Activated T-helper 17 cell treated with anti-CD3 and anti-CD28 coated beads, Interleukin-2, amount 50 U/mL, for 72 hours (primary cell): Measurements from ENCODE around the gene VTN. TPM values are rescaled to one million over a fixed set of nuclear protein-coding genes. Genes with fewer than 3 reads are reported as not detected.

Experiments
- ATAC-seq: fragments of 150-1000 bp; cut with Tn5 transposase; replicated peaks from 2 replicates; pipeline ENCODE4 v1.10.0; 2021; ENCODE audit warnings: mild to moderate bottlenecking, moderate library complexity
- H3K27ac Mint-ChIP-seq: one replicate; pipeline ENCODE4 v1.8.0; 2022; ENCODE audit warnings: mixed read lengths
- H3K27me3 Mint-ChIP-seq: one replicate; pipeline ENCODE4 v1.8.0; 2022; ENCODE audit warnings: mixed read lengths
- H3K36me3 Mint-ChIP-seq: one replicate; pipeline ENCODE4 v1.8.0; 2022; ENCODE audit warnings: low read depth, mild to moderate bottlenecking, mixed read lengths
- H3K4me1 Mint-ChIP-seq: one replicate; pipeline ENCODE4 v1.8.0; 2022; ENCODE audit warnings: mixed read lengths
- H3K4me3 Mint-ChIP-seq: one replicate; pipeline ENCODE4 v1.8.0; 2022; ENCODE audit warnings: mild to moderate bottlenecking, mixed read lengths
- H3K9me3 Mint-ChIP-seq: one replicate; pipeline ENCODE4 v1.8.0; 2022; ENCODE audit warnings: mixed read lengths
- total RNA-seq, 2 donors: library from RNA; stranded (reverse); gene quantifications; one replicate each; pipeline ENCODE4 v1.2.3, GENCODE V29; 2022

Gene VTN
- total RNA-seq, 2 donors from 2014 or later = 0.16 to 0.43 TPM

DNA sequence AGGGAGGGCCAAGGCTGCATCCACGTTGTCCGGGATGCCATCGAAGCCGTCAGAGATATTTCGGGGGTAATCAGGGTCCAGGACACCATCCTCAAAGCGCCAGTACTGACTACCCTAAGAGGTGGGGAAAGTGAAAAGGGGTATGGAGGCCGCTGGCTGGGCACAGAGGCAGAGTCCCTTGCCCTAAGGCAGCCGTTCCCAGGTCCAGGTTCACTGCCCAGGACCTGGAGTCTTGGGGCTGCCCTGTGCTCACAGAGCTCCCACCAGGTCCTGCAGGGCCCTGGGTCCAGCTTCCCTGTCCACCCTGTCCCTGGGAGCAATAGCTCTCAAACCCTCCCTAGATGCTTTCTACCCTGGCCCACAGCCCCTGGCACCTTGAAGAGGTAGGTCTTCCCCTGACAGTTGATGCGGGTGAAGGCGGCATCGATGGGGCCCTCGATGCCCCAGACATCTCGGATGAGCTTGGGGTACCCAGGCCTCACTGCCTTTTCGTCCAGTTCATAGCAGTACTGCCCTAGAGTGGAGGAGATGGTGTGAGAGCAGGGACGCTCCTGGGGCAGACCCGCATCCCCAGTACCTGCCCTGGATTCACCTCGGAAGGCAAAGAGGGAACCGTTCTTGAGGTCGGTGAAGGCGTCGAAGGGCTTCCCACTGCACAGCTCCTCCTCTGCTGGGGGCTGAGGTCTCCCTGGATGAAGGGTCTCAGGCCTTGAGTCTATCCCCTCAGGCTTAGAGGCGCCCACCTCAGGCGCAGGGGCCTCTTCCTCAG is 1.0 kb downstream of the VTN start:
- no peak overlapping the region for H3K4me3 Mint-ChIP-seq
- no peak overlapping the region for H3K27ac Mint-ChIP-seq
- ATAC-seq = no peak
- H3K36me3 Mint-ChIP-seq = peaks cover 16% of the 10 kb centered on the region
- no peaks in the 10 kb centered on the region for H3K27me3 Mint-ChIP-seq
- no peaks in the 10 kb centered on the region for H3K9me3 Mint-ChIP-seq
- H3K4me1 Mint-ChIP-seq = peaks cover 7% of the 10 kb centered on the region

DNA sequence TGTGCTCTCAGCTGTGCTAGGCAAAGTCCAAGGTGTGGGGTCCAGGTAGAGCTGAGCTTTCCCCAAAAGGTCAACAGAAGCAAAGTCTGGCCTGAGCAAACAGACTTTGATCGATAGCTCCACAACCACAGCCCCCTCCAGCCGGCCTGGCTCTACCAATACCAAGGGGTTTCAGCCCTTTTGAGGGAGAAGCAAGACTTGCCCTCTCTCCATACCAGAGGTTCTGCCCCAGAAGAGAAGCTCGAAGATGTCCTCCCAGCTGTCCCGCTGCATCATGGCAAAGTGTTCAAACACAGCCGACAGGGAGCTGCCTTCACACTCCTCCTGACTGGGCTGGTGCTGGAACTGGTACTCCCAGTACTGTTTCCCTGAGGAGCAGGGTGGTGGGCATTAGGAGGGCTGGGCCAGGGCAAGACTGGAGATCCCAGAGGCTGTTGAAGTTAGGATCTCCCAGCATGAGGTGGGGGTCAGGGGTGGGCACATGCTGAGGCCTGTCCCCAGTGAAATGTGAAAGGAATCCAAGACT is 1.7 kb downstream of the VTN start:
- H3K4me3 Mint-ChIP-seq = no peak overlapping the region
- peaks cover 14% of the 10 kb centered on the region for H3K36me3 Mint-ChIP-seq
- peaks cover 3% of the 10 kb centered on the region for H3K4me1 Mint-ChIP-seq
- no peaks in the 10 kb centered on the region for H3K9me3 Mint-ChIP-seq
- no peak overlapping the region for H3K27ac Mint-ChIP-seq
- no peak for ATAC-seq
- no peaks in the 10 kb centered on the region for H3K27me3 Mint-ChIP-seq

DNA sequence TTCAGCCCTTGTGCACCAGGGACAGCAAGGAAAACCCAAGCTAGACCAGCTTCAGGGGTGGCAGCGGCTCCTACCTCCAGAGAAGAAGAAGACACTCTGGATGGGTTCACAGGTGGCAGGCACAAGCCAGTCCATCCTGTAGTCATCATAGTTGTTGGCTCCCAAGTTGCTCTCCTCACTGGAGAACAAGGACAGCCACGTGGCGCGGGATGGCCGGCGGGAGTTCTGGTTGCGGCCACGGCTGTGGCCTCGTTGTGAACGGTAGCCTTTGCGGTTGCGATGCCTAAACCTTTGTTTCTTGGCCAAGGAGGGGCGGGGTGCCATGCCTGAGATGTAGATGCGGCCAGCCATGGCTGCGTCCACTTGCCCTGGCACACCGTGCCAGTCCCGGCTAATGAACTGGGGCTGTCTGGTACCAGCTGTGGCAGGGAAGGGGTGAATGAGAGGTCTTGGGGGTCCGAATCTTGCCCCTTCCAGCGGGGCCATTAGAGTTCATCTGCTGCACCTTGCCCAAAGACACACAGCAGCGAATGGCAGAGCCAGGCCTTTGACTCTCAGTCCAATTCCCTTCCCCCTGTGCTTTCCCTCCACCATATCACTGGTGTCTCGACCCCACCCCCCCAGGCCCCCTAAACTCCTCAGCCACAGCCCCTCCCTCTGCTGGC is 2.3 kb downstream of the VTN start:
- ATAC-seq = no peak
- Mint-ChIP-seq H3K36me3 (peaks cover 17% of the 10 kb centered on the region), H3K4me3 (no peak overlapping the region), H3K4me1 (no peaks in the 10 kb centered on the region), H3K9me3 (no peaks in the 10 kb centered on the region), H3K27me3 (no peaks in the 10 kb centered on the region), H3K27ac (no peak overlapping the region)

GRCh38 chr17:28366605-28367004 is 3.5 kb downstream of the VTN start:
- Mint-ChIP-seq H3K9me3 (no peaks in the 10 kb centered on the region), H3K27ac (peak overlapping the region; percentile 65)

GRCh38 chr17:28365487-28365886 is 4.6 kb downstream of the VTN start:
- no peak overlapping the region for H3K27ac Mint-ChIP-seq
- no peak for ATAC-seq
- H3K36me3 Mint-ChIP-seq = peaks cover 33% of the 10 kb centered on the region
- H3K4me3 Mint-ChIP-seq = no peak overlapping the region
- no peaks in the 10 kb centered on the region for H3K4me1 Mint-ChIP-seq
- H3K9me3 Mint-ChIP-seq = no peaks in the 10 kb centered on the region
- H3K27me3 Mint-ChIP-seq = no peaks in the 10 kb centered on the region

More at GRCh38 chr17:28366605-28367004, 3.5 kb downstream of the VTN start:
- H3K36me3 Mint-ChIP-seq = peaks cover 27% of the 10 kb centered on the region
- ATAC-seq = no peak
- H3K27me3 Mint-ChIP-seq = no peaks in the 10 kb centered on the region
- no peak overlapping the region for H3K4me3 Mint-ChIP-seq
- H3K4me1 Mint-ChIP-seq = no peaks in the 10 kb centered on the region

- no peak within 1 kb of the TSS for H3K4me3 Mint-ChIP-seq
- ATAC-seq = no peak
Measured at GRCh38 chr17:28364665-28365363, 5.3 kb downstream of the VTN start, which contains the start of gene SEBOX. Gene SEBOX (minus strand): TSS chr17:28365199. CDS start chr17:28365151, 48 bp downstream.

GRCh38 chr17:28363776-28364650 is 6.1 kb downstream of the VTN start:
- Mint-ChIP-seq H3K4me3 (no peak overlapping the region), H3K36me3 (peaks cover 46% of the 10 kb centered on the region), H3K9me3 (no peaks in the 10 kb centered on the region), H3K27ac (no peak overlapping the region), H3K4me1 (no peaks in the 10 kb centered on the region), H3K27me3 (no peaks in the 10 kb centered on the region)
- no peak for ATAC-seq

More at GRCh38 chr17:28364665-28365363, 5.3 kb downstream of the VTN start, which contains the start of gene SEBOX:
- Mint-ChIP-seq H3K9me3 (no peaks in the 10 kb centered on the region), H3K27me3 (no peaks in the 10 kb centered on the region), H3K27ac (peak within 1 kb of the TSS; percentile 65), H3K36me3 (peaks cover 39% of the 10 kb centered on the region), H3K4me1 (no peaks in the 10 kb centered on the region)

DNA sequence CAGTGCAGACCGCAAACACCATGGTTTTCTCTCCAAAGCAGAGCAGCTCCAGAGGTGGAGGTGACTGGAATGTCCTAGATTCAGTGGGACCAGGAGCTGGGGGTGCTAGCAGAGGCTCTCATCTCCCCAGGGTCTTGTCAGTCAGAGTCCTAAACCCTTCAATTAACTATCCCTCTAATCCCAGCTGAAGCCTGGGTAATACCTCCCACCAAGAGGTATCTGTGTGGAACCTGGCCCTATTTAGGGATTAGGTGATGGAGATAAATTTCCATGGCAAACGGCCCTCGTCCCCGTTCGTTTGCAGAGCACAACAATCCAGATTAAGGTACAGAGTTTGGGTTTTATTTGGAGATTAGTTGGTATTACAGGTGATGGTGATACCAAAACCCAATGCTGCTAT is 6.9 kb downstream of the VTN start:
- H3K4me3 Mint-ChIP-seq = no peak overlapping the region
- no peak overlapping the region for H3K27ac Mint-ChIP-seq
- H3K27me3 Mint-ChIP-seq = no peaks in the 10 kb centered on the region
- no peaks in the 10 kb centered on the region for H3K9me3 Mint-ChIP-seq
- no peak for ATAC-seq
- H3K4me1 Mint-ChIP-seq = peaks cover 4% of the 10 kb centered on the region
- H3K36me3 Mint-ChIP-seq = peaks cover 51% of the 10 kb centered on the region

DNA sequence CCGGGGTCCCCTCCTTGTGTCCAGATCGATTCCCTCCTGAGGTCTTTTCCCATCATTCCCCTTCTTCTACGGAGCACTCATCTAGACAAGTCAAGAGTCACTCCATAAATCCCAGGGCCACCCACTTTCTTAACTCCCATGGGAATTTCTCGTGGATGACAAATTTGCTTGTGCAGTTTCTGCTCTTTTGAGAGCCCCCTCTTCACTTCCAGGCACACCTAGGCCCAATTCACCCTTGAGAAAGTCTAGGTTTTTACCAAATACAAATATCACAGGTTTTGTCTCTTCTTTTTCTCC is 12.3 kb downstream of the VTN start:
- Mint-ChIP-seq H3K36me3 (peaks cover 84% of the 10 kb centered on the region), H3K27ac (peak overlapping the region; percentile 96), H3K4me3 (peak overlapping the region; percentile 91), H3K4me1 (peaks cover 19% of the 10 kb centered on the region), H3K27me3 (no peaks in the 10 kb centered on the region), H3K9me3 (no peaks in the 10 kb centered on the region)
- no peak for ATAC-seq

- H3K27me3 Mint-ChIP-seq = no peaks in the 10 kb centered on the region
- peaks cover 19% of the 10 kb centered on the region for H3K4me1 Mint-ChIP-seq
- peak within 1 kb of the TSS; percentile 96 for H3K27ac Mint-ChIP-seq
- H3K36me3 Mint-ChIP-seq = peaks cover 85% of the 10 kb centered on the region
- H3K9me3 Mint-ChIP-seq = no peaks in the 10 kb centered on the region
- ATAC-seq = peak; percentile 99
- H3K4me3 Mint-ChIP-seq = peak within 1 kb of the TSS; percentile 91
Measured at GRCh38 chr17:28357061-28357900, 12.8 kb downstream of the VTN start, which contains the start of gene POLDIP2. Gene POLDIP2 (minus strand): TSS chr17:28357527. CDS start chr17:28357448, 79 bp downstream.

GRCh38 chr17:28350271-28350670 is 19.8 kb downstream of the VTN start:
- Mint-ChIP-seq H3K4me3 (no peak overlapping the region), H3K36me3 (peaks cover 97% of the 10 kb centered on the region), H3K27ac (peak overlapping the region; percentile 21), H3K9me3 (no peaks in the 10 kb centered on the region), H3K4me1 (no peaks in the 10 kb centered on the region), H3K27me3 (no peaks in the 10 kb centered on the region)
- ATAC-seq = no peak

- no peaks in the 10 kb centered on the region for H3K27me3 Mint-ChIP-seq
- ATAC-seq = no peak
- H3K4me1 Mint-ChIP-seq = no peaks in the 10 kb centered on the region
- H3K27ac Mint-ChIP-seq = no peak overlapping the region
- no peak overlapping the region for H3K4me3 Mint-ChIP-seq
- peaks cover 98% of the 10 kb centered on the region for H3K36me3 Mint-ChIP-seq
- no peaks in the 10 kb centered on the region for H3K9me3 Mint-ChIP-seq
Measured at GRCh38 chr17:28348979-28349378, 21.1 kb downstream of the VTN start.

- ATAC-seq = no peak
- Mint-ChIP-seq H3K27me3 (no peaks in the 10 kb centered on the region), H3K36me3 (peaks cover 93% of the 10 kb centered on the region), H3K9me3 (no peaks in the 10 kb centered on the region), H3K4me3 (no peak overlapping the region), H3K4me1 (no peaks in the 10 kb centered on the region), H3K27ac (no peak overlapping the region)
Measured at GRCh38 chr17:28347261-28347891, 22.7 kb downstream of the VTN start.
